ENCODE measurements around the gene OR2AT4. TPM values are rescaled to one million over a fixed set of nuclear protein-coding genes. Genes with fewer than 3 reads are reported as not detected.

The OR2AT4 gene
- total and polyA plus RNA-seq, 2 donors from 2014 or later = not detected

DNA sequence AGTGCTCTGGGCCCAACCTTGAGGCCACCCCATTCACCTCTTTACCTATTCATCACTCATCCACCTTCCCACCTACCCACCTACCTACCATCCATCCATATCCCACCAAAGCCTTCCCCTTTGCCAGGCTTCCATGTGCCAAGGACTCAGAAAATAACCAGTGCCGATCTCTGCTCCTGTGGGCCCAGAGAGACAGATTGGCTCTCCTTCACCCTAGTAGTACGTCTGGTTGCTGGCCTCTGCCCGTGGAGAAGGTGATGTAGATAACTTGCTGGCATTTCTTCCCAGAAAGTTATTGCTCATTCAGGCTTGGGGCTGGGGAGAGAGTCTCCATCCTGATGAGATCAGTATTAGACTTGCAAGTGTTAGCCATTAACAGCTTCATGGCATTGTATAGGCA, 62.8 kb downstream of the OR2AT4 start:
- Histone ChIP-seq H3K27ac (ENCODE audit: low read depth in 2 of 2, low read length in 2 of 2) (no peak overlapping the region), H3K9me3 (ENCODE audit: control insufficient read depth in 2 of 3, insufficient read depth in 1 of 3, low read length in 3 of 3) (no peaks in the 10 kb centered on the region), H3K4me1 (ENCODE audit: control insufficient read depth in 2 of 3, insufficient read depth in 2 of 3, low read depth in 1 of 3, low read length in 3 of 3) (no peaks in the 10 kb centered on the region), H3K9ac (ENCODE audit: low read length in 3 of 3) (no peak overlapping the region), H3K4me3 (ENCODE audit: low read length in 3 of 3) (no peak overlapping the region), H3K27me3 (ENCODE audit: control insufficient read depth, insufficient read depth, low read length) (no peaks in the 10 kb centered on the region), H3K36me3 (ENCODE audit: control insufficient read depth in 2 of 3, insufficient read depth in 3 of 3, low read length in 3 of 3) (no peaks in the 10 kb centered on the region)
- no peak for TF ChIP-seq CTCF (IDR thresholded peaks at IDR 0.05; ENCODE audit: borderline replicate concordance, extremely low read depth, insufficient read depth)
- no peak for FAIRE-seq
- intact Hi-C loops (cut with DNase I) = no loop called here
- no peak for DNase-seq

DNA sequence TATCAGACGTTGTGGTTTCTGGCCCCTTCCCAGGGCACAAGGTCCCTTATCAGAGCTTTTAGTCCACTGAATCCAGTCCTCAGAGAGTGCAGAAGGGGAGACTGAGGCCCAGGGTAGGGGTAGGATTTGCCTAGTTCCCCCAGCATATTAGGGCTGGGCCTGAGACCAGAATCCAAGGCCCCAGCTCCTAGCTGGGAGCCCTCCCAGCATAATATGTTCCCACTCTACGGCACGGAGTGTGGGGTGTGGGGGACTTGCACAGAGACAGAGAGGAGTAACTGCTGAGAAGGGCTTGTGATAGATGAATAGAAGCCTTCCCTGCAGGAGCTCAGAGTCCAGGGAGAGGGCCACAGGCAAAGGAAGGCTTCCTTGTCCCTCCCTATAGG, 64.1 kb downstream of the OR2AT4 start:
- Histone ChIP-seq H3K4me1 (ENCODE audit: control insufficient read depth in 2 of 3, insufficient read depth in 2 of 3, low read depth in 1 of 3, low read length in 3 of 3) (no peaks in the 10 kb centered on the region), H3K9me3 (ENCODE audit: control insufficient read depth in 2 of 3, insufficient read depth in 1 of 3, low read length in 3 of 3) (no peaks in the 10 kb centered on the region), H3K36me3 (ENCODE audit: control insufficient read depth in 2 of 3, insufficient read depth in 3 of 3, low read length in 3 of 3) (no peaks in the 10 kb centered on the region), H3K27me3 (ENCODE audit: control insufficient read depth, insufficient read depth, low read length) (no peaks in the 10 kb centered on the region), H3K9ac (ENCODE audit: low read length in 3 of 3) (no peak overlapping the region), H3K27ac (ENCODE audit: low read depth in 2 of 2, low read length in 2 of 2) (no peak overlapping the region), H3K4me3 (ENCODE audit: low read length in 3 of 3) (no peak overlapping the region)
- TF ChIP-seq CTCF (IDR thresholded peaks at IDR 0.05; ENCODE audit: borderline replicate concordance, extremely low read depth, insufficient read depth) = no peak
- FAIRE-seq (no peak), DNase-seq (no peak)
- intact Hi-C loops (cut with DNase I) = no loop called here

DNA sequence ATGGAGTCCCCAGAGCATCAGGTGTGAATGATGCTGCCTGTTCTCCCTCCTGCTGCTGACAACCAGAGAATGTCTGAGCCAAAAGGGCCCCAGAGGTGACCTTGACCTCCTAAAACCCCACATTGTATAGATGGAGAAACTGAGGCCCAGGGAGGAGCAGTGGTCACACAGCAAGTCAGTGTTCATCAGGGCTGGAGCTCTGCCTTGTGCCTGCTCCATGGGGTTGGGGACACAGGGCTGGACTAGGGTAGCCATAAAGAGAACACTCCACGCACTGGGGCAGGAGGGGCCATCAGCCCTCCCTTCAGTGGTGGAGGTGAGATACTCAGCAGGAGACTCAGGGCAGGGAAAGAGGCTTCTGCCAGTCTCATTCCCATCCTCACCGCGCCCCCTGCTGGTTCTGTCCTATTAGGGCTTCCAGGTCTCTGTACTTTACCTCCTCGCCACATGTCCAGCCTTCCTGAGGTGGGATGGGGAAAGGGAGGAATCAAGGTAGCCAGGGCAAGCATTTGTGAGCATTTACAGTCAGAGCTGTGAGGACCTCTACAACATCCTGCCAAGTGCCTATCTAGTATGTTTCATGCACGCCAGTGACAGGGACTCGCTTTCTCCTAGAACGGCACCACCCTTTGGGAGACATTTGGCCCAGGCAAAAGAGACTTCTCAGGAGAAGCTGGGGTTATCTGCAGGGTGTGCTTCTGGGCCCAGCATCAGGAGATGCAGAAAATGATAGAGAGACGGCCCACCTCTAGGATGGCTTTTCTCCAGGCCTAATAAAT, 64.7 kb downstream of the OR2AT4 start:
- no peak overlapping the region for H3K9ac ChIP-seq (ENCODE audit: low read length in 3 of 3)
- H3K9me3 ChIP-seq (ENCODE audit: control insufficient read depth in 2 of 3, insufficient read depth in 1 of 3, low read length in 3 of 3) = no peaks in the 10 kb centered on the region
- DNase-seq (peak; percentile 53 to 80 (median 74)), FAIRE-seq (no peak)
- H3K4me3 ChIP-seq (ENCODE audit: low read length in 3 of 3) = no peak overlapping the region
- no peaks in the 10 kb centered on the region for H3K27me3 ChIP-seq (ENCODE audit: control insufficient read depth, insufficient read depth, low read length)
- peak; percentile 88 for TF ChIP-seq CTCF (IDR thresholded peaks at IDR 0.05; ENCODE audit: borderline replicate concordance, extremely low read depth, insufficient read depth)
- intact Hi-C loops (cut with DNase I) = no loop called here
- H3K4me1 ChIP-seq (ENCODE audit: control insufficient read depth in 2 of 3, insufficient read depth in 2 of 3, low read depth in 1 of 3, low read length in 3 of 3) = no peaks in the 10 kb centered on the region
- H3K27ac ChIP-seq (ENCODE audit: low read depth in 2 of 2, low read length in 2 of 2) = no peak overlapping the region
- no peaks in the 10 kb centered on the region for H3K36me3 ChIP-seq (ENCODE audit: control insufficient read depth in 2 of 3, insufficient read depth in 3 of 3, low read length in 3 of 3)

Other genes starting within 250 kb of the OR2AT4 start
- gene XRRA1, start 147.8 kb downstream of the OR2AT4 start, total RNA-seq = 14.6 TPM
- 2.6 TPM for gene XRRA1, start 147.8 kb downstream of the OR2AT4 start, polyA plus RNA-seq (ENCODE audit: insufficient read depth, low read depth, low replicate concordance)
- gene SPCS2, start 147.6 kb downstream of the OR2AT4 start, total RNA-seq = 176 TPM
- 224 TPM for gene SPCS2, start 147.6 kb downstream of the OR2AT4 start, polyA plus RNA-seq (ENCODE audit: insufficient read depth, low read depth, low replicate concordance)
- 13.2 TPM for gene NEU3, start 107.9 kb downstream of the OR2AT4 start, total RNA-seq
- gene NEU3, start 107.9 kb downstream of the OR2AT4 start, polyA plus RNA-seq (ENCODE audit: insufficient read depth, low read depth, low replicate concordance) = 2.8 TPM
- gene SLCO2B1, start 54.2 kb upstream of the OR2AT4 start, total RNA-seq = 117 TPM
- gene SLCO2B1, start 54.2 kb upstream of the OR2AT4 start, polyA plus RNA-seq (ENCODE audit: insufficient read depth, low read depth, low replicate concordance) = 8.9 TPM
- gene TPBGL, start 143.9 kb upstream of the OR2AT4 start, total RNA-seq = 0.69 TPM
- gene TPBGL, start 143.9 kb upstream of the OR2AT4 start, polyA plus RNA-seq (ENCODE audit: insufficient read depth, low read depth, low replicate concordance) = 0.13 TPM

Data from kidney (tissue), 14 donors.